Neural progenitor cell (in vitro differentiated cells): Measurements from ENCODE around the gene XPNPEP2.

Source experiments
- CTCF ChIP-seq: fragments of 200-600 bp; sonication (generic); IDR thresholded peaks from 2 replicates; pipeline ENCODE4 v1.5.1; 2017; ENCODE audit warnings: antibody characterized with exemption, mild to moderate bottlenecking
- EZH2 ChIP-seq: fragments of 200-600 bp; sonication (generic); IDR thresholded peaks from 2 replicates; pipeline ENCODE4 v1.6.1; 2017; ENCODE audit warnings: antibody characterized with exemption, mild to moderate bottlenecking, moderate library complexity
- EZH2phosphoT487 ChIP-seq: fragments of 200-600 bp; sonication (generic); IDR thresholded peaks from 2 replicates; pipeline ENCODE4 v1.6.1; 2017; ENCODE audit warnings: antibody characterized with exemption

- no peak for TF ChIP-seq CTCF
- no peak for TF ChIP-seq EZH2phosphoT487
- TF ChIP-seq EZH2, result no peak
Measured at GRCh38 chrX:129695937-129696336, 42.8 kb upstream of the XPNPEP2 start.
